Measurements from ENCODE around the gene BAZ1B. TPM values are rescaled to one million over a fixed set of nuclear protein-coding genes. Genes with fewer than 3 reads are reported as not detected.
A peak's percentile ranks its signal among the peaks of the same experiment; 100 is the strongest.

Gene BAZ1B
- 55.7 TPM for total RNA-seq
- long read RNA-seq, partial matches to known transcripts, result 11 of 13 reads
- long read RNA-seq, other reads (novel, unspliced or antisense), result 2 of 13 reads

- Histone ChIP-seq H3K27me3 (no peaks in the 10 kb centered on the region), H3K36me3 (peaks cover 14% of the 10 kb centered on the region), H3K27ac (peak within 1 kb of the TSS; percentile 96), H3K4me1 (peaks cover 36% of the 10 kb centered on the region), H3K4me3 (peak within 1 kb of the TSS; percentile 84), H3K9me3 (no peaks in the 10 kb centered on the region)
- peak; percentile 99 for ATAC-seq
- DNase-seq, result peak; percentile 99
- TF ChIP-seq, protein P1, sequence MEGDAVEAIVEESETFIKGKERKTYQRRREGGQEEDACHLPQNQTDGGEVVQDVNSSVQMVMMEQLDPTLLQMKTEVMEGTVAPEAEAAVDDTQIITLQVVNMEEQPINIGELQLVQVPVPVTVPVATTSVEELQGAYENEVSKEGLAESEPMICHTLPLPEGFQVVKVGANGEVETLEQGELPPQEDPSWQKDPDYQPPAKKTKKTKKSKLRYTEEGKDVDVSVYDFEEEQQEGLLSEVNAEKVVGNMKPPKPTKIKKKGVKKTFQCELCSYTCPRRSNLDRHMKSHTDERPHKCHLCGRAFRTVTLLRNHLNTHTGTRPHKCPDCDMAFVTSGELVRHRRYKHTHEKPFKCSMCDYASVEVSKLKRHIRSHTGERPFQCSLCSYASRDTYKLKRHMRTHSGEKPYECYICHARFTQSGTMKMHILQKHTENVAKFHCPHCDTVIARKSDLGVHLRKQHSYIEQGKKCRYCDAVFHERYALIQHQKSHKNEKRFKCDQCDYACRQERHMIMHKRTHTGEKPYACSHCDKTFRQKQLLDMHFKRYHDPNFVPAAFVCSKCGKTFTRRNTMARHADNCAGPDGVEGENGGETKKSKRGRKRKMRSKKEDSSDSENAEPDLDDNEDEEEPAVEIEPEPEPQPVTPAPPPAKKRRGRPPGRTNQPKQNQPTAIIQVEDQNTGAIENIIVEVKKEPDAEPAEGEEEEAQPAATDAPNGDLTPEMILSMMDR (IDR thresholded peaks at IDR 0.05), result peak; percentile 19
- intact Hi-C loops (cut with DNase I), result no loop called here
These were observed at the start of gene BAZ1B for GRCh38 chr7:73522105-73522872. TSS of gene BAZ1B (minus strand) at chr7:73522293. CDS start at chr7:73521933, 360 bp downstream.

DNA sequence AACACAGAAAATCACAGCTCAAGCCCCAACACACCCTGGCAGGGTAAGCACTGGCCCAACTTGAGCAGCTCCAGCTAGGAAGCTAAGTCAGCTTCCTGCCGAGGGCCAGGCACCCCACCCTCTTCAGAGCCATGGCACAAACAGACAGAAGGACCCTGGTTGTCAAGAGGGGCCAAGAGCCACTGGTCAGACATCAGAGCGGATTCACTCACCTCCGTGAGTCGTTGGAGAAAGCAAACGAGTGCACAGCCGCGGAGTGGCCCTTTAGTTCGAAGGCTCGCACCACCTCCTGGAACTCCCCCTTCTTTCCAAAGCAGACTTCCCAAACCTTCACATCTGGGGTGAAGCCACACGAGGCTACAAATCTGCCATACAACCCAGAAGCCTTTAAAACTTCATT lies 48.9 kb upstream of the BAZ1B start:
- ATAC-seq, result no peak
- peaks cover 63% of the 10 kb centered on the region for H3K36me3 ChIP-seq
- TF ChIP-seq, protein P1 (IDR thresholded peaks at IDR 0.05), result no peak

GRCh38 chr7:73570521-73570920 lies 48.4 kb upstream of the BAZ1B start:
- Histone ChIP-seq H3K27ac (no peak overlapping the region), H3K4me1 (peaks cover 5% of the 10 kb centered on the region), H3K9me3 (no peaks in the 10 kb centered on the region), H3K27me3 (no peaks in the 10 kb centered on the region), H3K36me3 (peaks cover 59% of the 10 kb centered on the region), H3K4me3 (no peak overlapping the region)
- intact Hi-C loops (cut with DNase I), result no loop called here
- TF ChIP-seq, protein P1 (IDR thresholded peaks at IDR 0.05), result no peak
- ATAC-seq (no peak), DNase-seq (no peak)

More for the DNA sequence above, 48.9 kb upstream of the BAZ1B start:
- Histone ChIP-seq H3K27me3 (no peaks in the 10 kb centered on the region), H3K4me3 (no peak overlapping the region), H3K27ac (no peak overlapping the region), H3K4me1 (peaks cover under 1% of the 10 kb centered on the region), H3K9me3 (no peaks in the 10 kb centered on the region)
- no peak for DNase-seq
- intact Hi-C loops (cut with DNase I), result no loop called here

DNA sequence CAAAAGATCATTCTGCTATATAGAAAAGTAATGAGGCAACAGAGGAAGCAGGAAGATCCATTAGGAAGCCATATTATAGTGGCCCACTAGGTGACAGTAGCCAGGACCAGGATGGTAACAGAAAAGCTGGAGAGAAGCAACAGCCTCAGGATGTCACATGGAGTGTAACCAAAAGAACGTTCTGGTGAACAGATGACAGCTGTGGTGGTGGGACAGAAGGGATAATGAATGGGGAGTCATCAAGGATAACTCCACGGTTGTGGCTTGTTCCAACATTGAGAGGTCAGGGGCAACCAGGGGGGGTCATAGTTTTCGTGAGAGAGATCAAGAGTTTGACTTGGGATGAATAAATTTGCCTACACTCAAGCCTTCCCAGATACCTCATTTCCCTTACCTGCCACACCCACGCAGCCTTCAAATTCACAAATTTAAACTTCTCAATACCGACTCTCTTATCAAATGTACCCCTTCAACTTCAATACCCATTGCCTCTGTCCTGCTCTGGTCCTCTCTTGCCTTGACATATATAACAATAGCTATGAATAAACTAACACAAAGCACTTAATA lies 47.0 kb upstream of the BAZ1B start:
- no peak overlapping the region for H3K4me3 ChIP-seq
- H3K4me1 ChIP-seq, result peaks cover 6% of the 10 kb centered on the region
- no peaks in the 10 kb centered on the region for H3K9me3 ChIP-seq
- DNase-seq, result no peak
- intact Hi-C loops (cut with DNase I), result no loop called here
- no peak for ATAC-seq
- no peaks in the 10 kb centered on the region for H3K27me3 ChIP-seq
- TF ChIP-seq, protein P1 (IDR thresholded peaks at IDR 0.05), result no peak
- no peak overlapping the region for H3K27ac ChIP-seq
- peaks cover 49% of the 10 kb centered on the region for H3K36me3 ChIP-seq

GRCh38 chr7:73567846-73568685 lies 46.0 kb upstream of the BAZ1B start:
- TF ChIP-seq, protein P1 (IDR thresholded peaks at IDR 0.05), result no peak
- DNase-seq, result no peak
- Histone ChIP-seq H3K4me3 (no peak overlapping the region), H3K4me1 (peaks cover 6% of the 10 kb centered on the region), H3K27ac (no peak overlapping the region), H3K36me3 (peaks cover 38% of the 10 kb centered on the region), H3K27me3 (no peaks in the 10 kb centered on the region), H3K9me3 (no peaks in the 10 kb centered on the region)
- intact Hi-C loops (cut with DNase I), result no loop called here
- ATAC-seq, result no peak
